ENCODE measurements around the gene HYAL1.
"Not testable (repeated sequence)": the region's sequence is repeated elsewhere in the genome, so short reads cannot be mapped to it uniquely, and the experiment has no call there.

HYAL1 gene

GRCh38 chr3:50274371-50275104 lies 28.8 kb downstream of the HYAL1 start:
- in situ Hi-C loops (cut with MboI; ENCODE audit: low sequenced_read_pairs): no loop called here

- in situ Hi-C loops (cut with MboI; ENCODE audit: low sequenced_read_pairs): no loop called here
Measured at GRCh38 chr3:50273689-50274065, 29.7 kb downstream of the HYAL1 start.

GRCh38 chr3:50272911-50273688 lies 30.3 kb downstream of the HYAL1 start:
- in situ Hi-C loops (cut with MboI; ENCODE audit: low sequenced_read_pairs): no loop called here

GRCh38 chr3:50272538-50272910 lies 30.9 kb downstream of the HYAL1 start:
- in situ Hi-C loops (cut with MboI; ENCODE audit: low sequenced_read_pairs): not testable (repeated sequence)

- in situ Hi-C loops (cut with MboI; ENCODE audit: low sequenced_read_pairs): no loop called here
Measured at GRCh38 chr3:50271314-50271936, 31.9 kb downstream of the HYAL1 start.

- in situ Hi-C loops (cut with MboI; ENCODE audit: low sequenced_read_pairs): no loop called here
Measured at GRCh38 chr3:50270422-50271224, 32.8 kb downstream of the HYAL1 start.

GRCh38 chr3:50269977-50270413 lies 33.4 kb downstream of the HYAL1 start:
- in situ Hi-C loops (cut with MboI; ENCODE audit: low sequenced_read_pairs): no loop called here

GRCh38 chr3:50269460-50269859 lies 33.9 kb downstream of the HYAL1 start:
- in situ Hi-C loops (cut with MboI; ENCODE audit: low sequenced_read_pairs): no loop called here

GRCh38 chr3:50268703-50269451 lies 34.5 kb downstream of the HYAL1 start, which contains the start of gene SEMA3B:
Gene SEMA3B, plus strand, starts transcription at chr3:50269147. Its CDS starts 94 bp downstream, at chr3:50269241.
- in situ Hi-C loops (cut with MboI; ENCODE audit: low sequenced_read_pairs): no loop called here

GRCh38 chr3:50268276-50268675 lies 35.1 kb downstream of the HYAL1 start:
- in situ Hi-C loops (cut with MboI; ENCODE audit: low sequenced_read_pairs): no loop called here

- in situ Hi-C loops (cut with MboI; ENCODE audit: low sequenced_read_pairs): no loop called here
Measured at GRCh38 chr3:50267280-50267913, 36.0 kb downstream of the HYAL1 start.

- in situ Hi-C loops (cut with MboI; ENCODE audit: low sequenced_read_pairs): no loop called here
Measured at GRCh38 chr3:50266836-50267235, 36.5 kb downstream of the HYAL1 start.

GRCh38 chr3:50266017-50266416 lies 37.4 kb downstream of the HYAL1 start:
- in situ Hi-C loops (cut with MboI; ENCODE audit: low sequenced_read_pairs): no loop called here

- in situ Hi-C loops (cut with MboI; ENCODE audit: low sequenced_read_pairs): no loop called here
Measured at GRCh38 chr3:50265571-50265970, 37.8 kb downstream of the HYAL1 start.

GRCh38 chr3:50264964-50265485 lies 38.3 kb downstream of the HYAL1 start:
- in situ Hi-C loops (cut with MboI; ENCODE audit: low sequenced_read_pairs): no loop called here

- in situ Hi-C loops (cut with MboI; ENCODE audit: low sequenced_read_pairs): no loop called here
Measured at GRCh38 chr3:50264383-50264963, 38.9 kb downstream of the HYAL1 start.

- in situ Hi-C loops (cut with MboI; ENCODE audit: low sequenced_read_pairs): no loop called here
Measured at GRCh38 chr3:50263478-50264382, 39.6 kb downstream of the HYAL1 start.

- in situ Hi-C loops (cut with MboI; ENCODE audit: low sequenced_read_pairs): no loop called here
Measured at GRCh38 chr3:50262778-50263177, 40.6 kb downstream of the HYAL1 start.
